Fibroblast of peridontal ligament (primary cell): ENCODE data around the gene ROR2.
A peak's percentile ranks its signal among the peaks of the same experiment; 100 is the strongest.

Experiments used
- DNase-seq: peaks from one replicate; pipeline ENCODE4 v3.0.0-alpha.2; 2010; ENCODE audit errors: extremely low read depth

Gene ROR2

GRCh38 chr9:91842358-91843049 lies 107.5 kb downstream of the ROR2 start:
- no peak for DNase-seq

DNA sequence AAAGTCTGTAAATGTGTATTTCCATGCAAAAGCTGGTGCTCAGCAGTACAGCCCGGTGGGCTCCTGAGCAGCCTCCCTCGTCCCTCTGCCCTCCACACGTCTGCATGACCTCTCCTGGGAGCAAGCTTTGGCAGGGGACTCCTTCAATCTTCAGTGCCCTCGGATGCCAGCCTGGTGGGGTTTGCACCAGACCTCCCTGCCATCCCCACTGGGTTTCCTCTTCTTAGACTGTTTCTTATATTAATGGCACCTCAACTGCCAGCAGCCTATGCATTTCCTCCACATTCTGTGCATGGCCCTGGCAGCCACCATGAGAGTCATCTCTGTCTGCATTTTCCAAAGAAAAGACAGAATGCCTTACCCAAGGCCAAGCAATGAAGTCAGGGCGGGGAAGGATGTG lies 108.4 kb downstream of the ROR2 start:
- DNase-seq, result no peak

DNA sequence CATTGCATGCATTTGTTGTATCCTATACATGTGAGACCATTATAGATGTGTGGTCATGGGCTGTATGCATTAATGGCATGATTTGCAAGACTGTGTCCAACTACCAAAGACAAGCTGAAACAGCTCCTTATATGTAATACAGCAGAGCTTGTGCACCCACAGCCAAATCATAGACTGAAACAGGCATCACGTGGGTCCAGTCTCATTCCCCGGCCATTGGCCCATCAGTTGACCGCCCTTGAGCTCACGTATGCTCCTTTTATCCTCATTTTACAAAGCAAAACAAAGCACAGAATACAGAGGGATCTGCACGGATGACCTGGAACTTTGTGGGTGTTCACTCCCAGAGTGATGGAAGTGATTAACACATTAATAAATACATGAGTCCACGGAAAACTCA lies 109.1 kb downstream of the ROR2 start:
- no peak for DNase-seq

GRCh38 chr9:91840469-91840868 lies 109.6 kb downstream of the ROR2 start:
- DNase-seq, result no peak

- no peak for DNase-seq
Measured at GRCh38 chr9:91839926-91840465, 110.0 kb downstream of the ROR2 start.

GRCh38 chr9:91837981-91838731 lies 111.9 kb downstream of the ROR2 start:
- DNase-seq, result no peak

DNA sequence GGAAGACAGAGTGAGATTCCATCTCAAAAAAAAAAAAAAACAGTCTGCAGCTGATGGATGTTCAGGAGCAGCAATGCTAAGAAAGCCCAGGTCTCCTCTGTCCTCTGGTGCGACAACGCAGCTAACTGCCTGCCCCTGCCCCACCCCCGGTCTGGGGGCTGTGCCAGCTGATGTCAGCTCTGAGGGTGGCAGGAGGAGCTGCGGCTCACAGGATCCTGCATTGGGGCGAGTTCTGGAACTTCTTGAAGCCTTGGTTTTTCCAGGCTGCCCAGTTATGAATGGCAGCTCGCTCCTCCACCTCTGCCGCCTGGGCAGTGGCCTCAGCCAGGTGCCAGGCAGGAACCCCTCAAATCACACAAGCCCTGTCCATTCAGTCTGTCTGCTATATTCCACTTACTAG lies 113.5 kb downstream of the ROR2 start:
- DNase-seq, result no peak

GRCh38 chr9:91835632-91836031 lies 114.4 kb downstream of the ROR2 start:
- no peak for DNase-seq

DNA sequence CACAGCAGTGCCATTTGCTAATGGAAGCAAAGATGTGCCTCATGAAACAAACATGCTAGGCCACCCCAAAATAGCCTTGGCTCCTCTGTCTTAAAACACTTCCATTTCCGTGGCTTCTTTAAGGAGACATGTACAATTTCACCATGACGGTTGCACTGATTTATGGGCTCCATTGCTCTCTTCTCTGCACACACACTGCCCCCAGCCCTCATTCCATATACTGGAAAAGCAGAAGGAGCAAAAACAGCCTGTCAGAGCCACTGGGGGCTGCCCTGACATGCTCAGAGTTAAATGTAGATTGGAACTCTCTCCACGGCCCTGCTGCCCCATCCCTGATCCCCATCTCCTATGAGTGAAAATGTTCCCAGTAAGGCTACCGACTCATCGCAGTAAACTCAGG lies 114.8 kb downstream of the ROR2 start:
- DNase-seq, result no peak

- no peak for DNase-seq
Measured at GRCh38 chr9:91834740-91835139, 115.3 kb downstream of the ROR2 start.

DNA sequence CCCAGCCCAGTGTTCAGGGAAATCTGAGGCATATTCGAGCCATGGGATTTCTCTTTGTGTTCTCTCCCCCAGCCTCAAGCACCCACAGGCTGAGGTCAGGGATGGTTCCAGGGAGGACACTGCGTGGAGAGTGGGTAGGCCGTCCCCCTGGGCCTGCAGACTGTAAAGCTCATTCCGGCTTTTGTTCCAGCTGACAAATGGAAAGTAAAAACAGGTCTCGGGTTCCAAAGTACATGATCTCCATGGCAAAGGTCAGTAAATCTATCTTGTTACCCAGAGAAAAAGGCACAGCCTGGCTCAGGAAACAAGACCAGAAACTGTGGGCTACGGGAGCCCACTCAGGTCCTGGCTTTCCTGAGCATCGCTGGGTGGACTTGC lies 116.2 kb downstream of the ROR2 start:
- DNase-seq, result no peak

DNA sequence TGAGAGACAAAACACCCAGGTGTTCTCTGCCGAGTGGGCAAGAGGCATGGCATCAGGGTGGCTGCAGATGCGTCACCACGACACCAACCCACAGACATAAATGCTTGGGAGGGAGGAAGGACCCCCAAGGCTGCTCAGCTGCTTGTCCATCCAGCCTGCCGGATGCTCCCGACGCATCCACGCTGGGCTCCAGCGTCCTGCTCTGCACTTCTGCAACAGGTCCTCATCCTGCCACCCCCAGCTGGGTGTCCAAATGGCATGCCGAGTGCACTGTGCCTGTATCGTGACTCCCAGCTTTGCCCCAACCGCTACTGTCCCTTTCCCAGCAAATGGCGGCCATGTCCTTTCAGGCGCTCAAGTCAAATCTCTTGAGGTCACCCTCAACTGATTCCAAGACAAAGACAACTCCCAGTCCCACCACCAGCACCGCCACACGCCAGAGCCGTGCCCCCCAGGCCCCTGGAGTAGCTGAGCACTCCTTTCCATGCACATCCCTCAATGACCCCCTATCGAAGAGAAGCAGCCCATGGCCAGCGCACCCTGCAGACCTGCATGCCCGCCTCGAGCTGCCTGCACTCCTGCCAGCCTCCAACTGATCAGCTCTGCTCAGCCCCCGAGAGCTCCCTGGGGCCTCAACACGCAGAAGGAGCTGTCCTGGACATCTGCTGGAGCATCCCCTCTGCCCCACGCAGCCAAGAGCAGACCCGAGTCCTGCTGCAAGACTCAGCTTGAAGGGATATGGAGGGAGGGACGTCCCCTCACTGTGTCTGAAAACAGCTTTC lies 116.7 kb downstream of the ROR2 start:
- DNase-seq, result no peak

- no peak for DNase-seq
Measured at GRCh38 chr9:91832322-91832721, 117.7 kb downstream of the ROR2 start.

GRCh38 chr9:91825866-91826265 lies 124.2 kb downstream of the ROR2 start:
- no peak for DNase-seq

- DNase-seq, result no peak
Measured at GRCh38 chr9:91825422-91825821, 124.6 kb downstream of the ROR2 start.

DNA sequence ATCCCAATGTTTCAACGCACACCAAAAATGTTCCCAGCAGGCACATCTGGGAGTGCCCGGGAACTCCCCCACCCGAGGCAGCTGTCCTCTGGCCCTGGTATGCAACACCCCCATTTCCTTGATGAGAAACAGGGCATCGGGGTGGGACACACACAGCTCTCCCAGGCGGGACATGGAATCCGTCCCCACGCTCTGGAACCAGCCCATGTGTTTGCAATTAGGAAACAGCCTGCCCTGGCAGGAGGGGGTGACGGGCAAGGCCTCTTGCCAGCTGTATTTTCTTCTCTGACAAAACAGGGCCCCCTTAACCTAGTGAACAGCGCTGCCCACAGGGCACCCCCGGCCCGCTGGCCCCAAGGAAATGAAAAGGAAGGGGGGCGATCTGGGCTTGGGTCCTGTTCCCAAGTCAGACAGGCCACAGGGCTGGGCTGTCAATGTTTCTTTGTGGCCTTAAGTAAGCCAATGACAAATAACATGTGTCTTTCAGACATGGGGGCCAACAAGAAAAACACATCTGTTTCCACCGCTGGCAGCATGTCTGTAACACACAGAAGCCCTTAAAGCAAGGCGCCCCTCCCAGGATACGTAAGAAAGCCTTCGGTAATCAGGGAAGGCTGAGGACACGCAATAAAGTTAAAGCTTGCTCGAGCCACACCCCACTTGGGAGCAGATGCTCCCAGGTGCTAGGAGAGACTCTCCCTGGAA lies 125.3 kb downstream of the ROR2 start:
- peak; percentile 8 for DNase-seq

DNA sequence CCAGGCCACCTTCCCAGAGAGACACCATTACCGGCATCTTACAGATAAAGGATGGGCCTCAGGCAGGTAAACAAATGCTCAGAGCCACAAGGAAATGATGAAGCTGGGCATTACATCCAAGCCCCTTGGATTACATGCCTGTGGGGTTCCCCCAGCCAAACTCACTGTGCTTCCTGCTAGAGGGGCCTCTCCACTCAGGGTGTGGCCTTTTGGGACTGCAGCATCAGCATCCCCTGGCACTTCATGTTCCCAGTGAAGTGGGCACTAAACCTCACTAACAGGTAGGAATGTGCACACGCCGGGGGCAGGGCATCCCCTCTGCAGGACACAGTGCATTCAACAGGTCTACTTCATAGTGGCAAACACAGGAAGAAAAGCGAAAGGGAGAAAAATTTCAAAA lies 125.9 kb downstream of the ROR2 start:
- no peak for DNase-seq

GRCh38 chr9:91820949-91821880 lies 128.8 kb downstream of the ROR2 start:
- no peak for DNase-seq

GRCh38 chr9:91820126-91820750 lies 129.8 kb downstream of the ROR2 start:
- no peak for DNase-seq
